Activated naive CD8-positive, alpha-beta T cell treated with anti-CD3 and anti-CD28 coated beads, Interleukin-2, amount 50 U/mL, for 24 hours (primary cell): ENCODE measurements around the gene UBE2E2.
A peak's percentile ranks its signal among the peaks of the same experiment; 100 is the strongest.

Experiments used
- ATAC-seq: fragments of 150-1000 bp; cut with Tn5 transposase; one replicate; pipeline ENCODE4 v1.10.0; 2021
- DNase-seq: peaks from one replicate; pipeline ENCODE4 v3.0.0; 2021
- H3K27ac Mint-ChIP-seq: one replicate; pipeline ENCODE4 v1.8.0; 2021; ENCODE audit warnings: mild to moderate bottlenecking, mixed read lengths
- H3K27me3 Mint-ChIP-seq: one replicate; pipeline ENCODE4 v1.8.0; 2021; ENCODE audit warnings: mixed read lengths
- H3K36me3 Mint-ChIP-seq: one replicate; pipeline ENCODE4 v1.8.0; 2021; ENCODE audit warnings: low read depth, mixed read lengths
- H3K4me1 Mint-ChIP-seq: one replicate; pipeline ENCODE4 v1.8.0; 2021; ENCODE audit warnings: mixed read lengths
- H3K4me3 Mint-ChIP-seq: one replicate; pipeline ENCODE4 v1.8.0; 2021; ENCODE audit warnings: mild to moderate bottlenecking, moderate library complexity, mixed read lengths
- H3K9me3 Mint-ChIP-seq: one replicate; pipeline ENCODE4 v1.8.0; 2021; ENCODE audit warnings: mixed read lengths

Gene UBE2E2

GRCh38 chr3:23202921-23203707 lies at the start of gene UBE2E2:
Gene UBE2E2, plus strand, starts transcription at chr3:23203327.
- ATAC-seq, result peak; percentile 65
- H3K27ac Mint-ChIP-seq, result peak within 1 kb of the TSS; percentile 80
- peak; percentile 69 for DNase-seq
- no peaks in the 10 kb centered on the region for H3K9me3 Mint-ChIP-seq
- H3K27me3 Mint-ChIP-seq, result peaks cover 8% of the 10 kb centered on the region
- H3K36me3 Mint-ChIP-seq, result no peaks in the 10 kb centered on the region
- peak within 1 kb of the TSS; percentile 87 for H3K4me3 Mint-ChIP-seq
- peaks cover 27% of the 10 kb centered on the region for H3K4me1 Mint-ChIP-seq

GRCh38 chr3:23153436-23153835 lies 49.7 kb upstream of the UBE2E2 start:
- Mint-ChIP-seq H3K27ac (no peak overlapping the region), H3K9me3 (no peaks in the 10 kb centered on the region), H3K4me3 (no peak overlapping the region)

GRCh38 chr3:23157331-23157730 lies 45.8 kb upstream of the UBE2E2 start:
- no peak overlapping the region for H3K4me3 Mint-ChIP-seq
- no peaks in the 10 kb centered on the region for H3K36me3 Mint-ChIP-seq
- no peak for ATAC-seq
- DNase-seq, result no peak
- peaks cover 16% of the 10 kb centered on the region for H3K4me1 Mint-ChIP-seq
- H3K9me3 Mint-ChIP-seq, result no peaks in the 10 kb centered on the region
- no peak overlapping the region for H3K27ac Mint-ChIP-seq
- peaks cover 3% of the 10 kb centered on the region for H3K27me3 Mint-ChIP-seq

More at GRCh38 chr3:23153436-23153835, 49.7 kb upstream of the UBE2E2 start:
- ATAC-seq (no peak), DNase-seq (no peak)
- no peaks in the 10 kb centered on the region for H3K4me1 Mint-ChIP-seq
- H3K27me3 Mint-ChIP-seq, result peaks cover 6% of the 10 kb centered on the region
- no peaks in the 10 kb centered on the region for H3K36me3 Mint-ChIP-seq

DNA sequence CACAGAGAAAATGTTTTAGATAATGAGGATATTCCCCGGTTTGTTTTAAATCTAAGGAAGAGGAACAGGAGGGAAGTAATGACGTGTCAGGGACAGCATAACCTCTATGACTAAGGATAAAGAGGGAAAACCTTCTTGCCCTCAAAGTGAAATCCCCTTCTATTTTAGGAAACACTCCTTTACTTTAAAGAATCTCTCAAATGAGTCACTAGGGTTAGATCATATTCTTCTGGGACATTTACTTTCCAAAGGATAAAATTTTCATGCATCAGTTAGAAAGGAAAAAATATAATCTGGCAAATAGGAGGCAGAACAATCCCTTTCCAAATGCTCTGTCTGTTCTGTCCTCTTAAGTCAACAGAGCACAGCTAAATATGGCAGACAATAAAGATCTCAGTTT lies 43.2 kb upstream of the UBE2E2 start:
- Mint-ChIP-seq H3K27ac (no peak overlapping the region), H3K9me3 (no peaks in the 10 kb centered on the region), H3K4me1 (peaks cover 20% of the 10 kb centered on the region), H3K36me3 (no peaks in the 10 kb centered on the region), H3K4me3 (no peak overlapping the region), H3K27me3 (peaks cover 7% of the 10 kb centered on the region)
- no peak for DNase-seq
- ATAC-seq, result no peak

GRCh38 chr3:23161308-23161707 lies 41.8 kb upstream of the UBE2E2 start:
- Mint-ChIP-seq H3K36me3 (no peaks in the 10 kb centered on the region), H3K4me3 (no peak overlapping the region), H3K9me3 (no peaks in the 10 kb centered on the region), H3K4me1 (peaks cover 20% of the 10 kb centered on the region), H3K27me3 (peaks cover 4% of the 10 kb centered on the region), H3K27ac (no peak overlapping the region)
- no peak for ATAC-seq
- DNase-seq, result no peak

- DNase-seq (no peak), ATAC-seq (peak; percentile 21)
- no peak overlapping the region for H3K4me3 Mint-ChIP-seq
- H3K36me3 Mint-ChIP-seq, result no peaks in the 10 kb centered on the region
- H3K27me3 Mint-ChIP-seq, result peaks cover 4% of the 10 kb centered on the region
- peaks cover 20% of the 10 kb centered on the region for H3K4me1 Mint-ChIP-seq
- H3K9me3 Mint-ChIP-seq, result no peaks in the 10 kb centered on the region
- H3K27ac Mint-ChIP-seq, result peak overlapping the region; percentile 74
Measured at GRCh38 chr3:23161896-23162570, 41.1 kb upstream of the UBE2E2 start.

- Mint-ChIP-seq H3K27ac (no peak overlapping the region), H3K27me3 (peaks cover 4% of the 10 kb centered on the region), H3K36me3 (no peaks in the 10 kb centered on the region), H3K9me3 (no peaks in the 10 kb centered on the region), H3K4me3 (no peak overlapping the region), H3K4me1 (peaks cover 20% of the 10 kb centered on the region)
- no peak for DNase-seq
- ATAC-seq, result no peak
Measured at GRCh38 chr3:23162934-23163333, 40.2 kb upstream of the UBE2E2 start.

DNA sequence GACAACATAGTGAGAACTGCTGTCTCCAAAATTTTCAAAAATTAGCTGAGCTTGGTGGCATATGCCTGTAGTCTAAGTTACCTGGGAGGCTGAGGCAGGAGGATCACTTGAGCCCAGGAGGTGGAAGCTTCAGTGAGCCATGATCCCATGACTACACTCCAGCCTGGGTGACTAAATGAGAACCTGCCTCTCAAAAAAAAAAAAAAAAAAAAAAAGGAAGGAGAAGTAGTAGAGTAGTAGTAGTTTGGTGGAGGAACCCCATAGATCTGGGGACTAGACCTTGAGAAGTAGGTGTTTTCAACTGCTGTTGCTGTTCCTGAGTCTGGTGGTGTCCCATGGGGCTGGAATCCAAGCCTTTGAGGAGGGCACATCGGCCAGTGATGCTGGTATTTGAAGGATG lies 38.4 kb upstream of the UBE2E2 start:
- DNase-seq (no peak), ATAC-seq (no peak)
- H3K27me3 Mint-ChIP-seq, result peaks cover 7% of the 10 kb centered on the region
- peaks cover 5% of the 10 kb centered on the region for H3K9me3 Mint-ChIP-seq
- H3K36me3 Mint-ChIP-seq, result peaks cover under 1% of the 10 kb centered on the region
- no peak overlapping the region for H3K4me3 Mint-ChIP-seq
- H3K27ac Mint-ChIP-seq, result no peak overlapping the region
- H3K4me1 Mint-ChIP-seq, result peaks cover 19% of the 10 kb centered on the region

DNA sequence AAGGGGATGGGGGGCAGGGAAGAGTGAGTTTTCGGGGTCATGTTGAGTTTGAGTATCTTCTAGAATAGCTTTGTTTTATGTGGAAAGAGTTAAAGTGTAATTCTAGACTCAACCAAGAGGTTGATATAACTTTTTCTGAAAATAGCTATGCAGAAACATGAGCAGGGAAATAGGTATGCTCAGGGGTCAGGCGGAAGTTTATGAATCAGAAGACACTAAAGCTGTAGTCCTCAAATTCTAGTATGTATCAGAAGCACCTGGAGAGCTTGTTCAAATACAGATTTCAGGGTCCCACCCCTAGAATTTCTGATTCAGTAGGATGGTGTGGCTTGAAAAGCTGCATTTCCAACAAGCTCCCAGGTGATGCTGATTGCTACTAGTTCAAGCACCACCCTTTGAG lies 37.6 kb upstream of the UBE2E2 start:
- peaks cover 11% of the 10 kb centered on the region for H3K9me3 Mint-ChIP-seq
- H3K27me3 Mint-ChIP-seq, result peaks cover 13% of the 10 kb centered on the region
- peaks cover 13% of the 10 kb centered on the region for H3K4me1 Mint-ChIP-seq
- no peak overlapping the region for H3K27ac Mint-ChIP-seq
- no peak overlapping the region for H3K4me3 Mint-ChIP-seq
- peaks cover 2% of the 10 kb centered on the region for H3K36me3 Mint-ChIP-seq
- no peak for DNase-seq
- ATAC-seq, result no peak

- H3K36me3 Mint-ChIP-seq, result peaks cover 2% of the 10 kb centered on the region
- H3K4me3 Mint-ChIP-seq, result no peak overlapping the region
- peaks cover 11% of the 10 kb centered on the region for H3K4me1 Mint-ChIP-seq
- H3K9me3 Mint-ChIP-seq, result peaks cover 16% of the 10 kb centered on the region
- DNase-seq (no peak), ATAC-seq (no peak)
- H3K27ac Mint-ChIP-seq, result no peak overlapping the region
- H3K27me3 Mint-ChIP-seq, result peaks cover 13% of the 10 kb centered on the region
Measured at GRCh38 chr3:23166276-23166675, 36.9 kb upstream of the UBE2E2 start.

- no peak for ATAC-seq
- H3K9me3 Mint-ChIP-seq, result peaks cover 16% of the 10 kb centered on the region
- peaks cover 13% of the 10 kb centered on the region for H3K27me3 Mint-ChIP-seq
Measured at GRCh38 chr3:23166845-23167244, 36.3 kb upstream of the UBE2E2 start.

DNA sequence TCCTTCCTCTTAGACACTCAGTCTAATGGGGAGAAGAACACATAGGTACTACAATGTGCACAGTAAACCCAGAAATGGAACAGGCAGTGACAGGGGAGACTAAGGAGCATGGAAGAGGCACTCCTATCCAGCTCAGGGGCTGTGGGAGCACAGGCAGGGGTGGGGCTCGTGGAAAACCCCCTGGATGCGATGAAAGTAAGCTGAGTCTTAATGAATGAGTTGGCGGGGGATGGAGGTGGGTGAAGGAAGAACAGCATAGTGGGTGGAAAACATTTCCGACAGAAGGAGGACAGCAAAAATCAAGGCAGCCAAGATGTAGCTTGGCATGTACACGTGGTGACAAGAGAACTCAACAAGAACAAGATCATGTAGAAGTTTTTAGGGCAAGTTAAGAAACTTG lies 33.6 kb upstream of the UBE2E2 start:
- Mint-ChIP-seq H3K27me3 (peaks cover 9% of the 10 kb centered on the region), H3K4me1 (no peaks in the 10 kb centered on the region), H3K27ac (no peak overlapping the region), H3K4me3 (no peak overlapping the region), H3K36me3 (peaks cover 2% of the 10 kb centered on the region), H3K9me3 (peaks cover 16% of the 10 kb centered on the region)
- ATAC-seq (no peak), DNase-seq (no peak)

More at GRCh38 chr3:23166845-23167244, 36.3 kb upstream of the UBE2E2 start:
- Mint-ChIP-seq H3K36me3 (peaks cover 2% of the 10 kb centered on the region), H3K4me3 (no peak overlapping the region), H3K4me1 (peaks cover 9% of the 10 kb centered on the region), H3K27ac (no peak overlapping the region)
- DNase-seq, result no peak

DNA sequence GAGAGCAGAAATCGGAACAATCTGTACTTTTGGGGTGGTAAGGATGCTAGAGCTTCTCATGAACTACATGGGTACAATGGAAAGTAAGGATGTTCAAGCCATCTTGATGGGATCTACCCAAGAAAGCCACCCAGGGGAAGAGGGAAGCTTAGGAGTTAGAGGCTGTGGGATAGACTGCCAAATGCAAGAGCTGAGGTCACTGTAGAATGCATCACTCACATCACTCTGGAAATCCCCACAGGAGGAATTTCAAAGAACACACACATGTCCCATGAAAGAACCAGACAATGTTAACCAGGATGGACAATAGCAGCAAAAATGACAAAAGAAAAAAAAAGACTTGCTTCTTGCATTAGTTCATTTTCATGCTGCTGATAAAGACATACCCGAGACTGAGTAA lies 32.8 kb upstream of the UBE2E2 start:
- H3K27ac Mint-ChIP-seq, result no peak overlapping the region
- H3K27me3 Mint-ChIP-seq, result peaks cover 11% of the 10 kb centered on the region
- no peaks in the 10 kb centered on the region for H3K4me1 Mint-ChIP-seq
- ATAC-seq (no peak), DNase-seq (no peak)
- H3K9me3 Mint-ChIP-seq, result peaks cover 16% of the 10 kb centered on the region
- no peak overlapping the region for H3K4me3 Mint-ChIP-seq
- H3K36me3 Mint-ChIP-seq, result peaks cover 2% of the 10 kb centered on the region

DNA sequence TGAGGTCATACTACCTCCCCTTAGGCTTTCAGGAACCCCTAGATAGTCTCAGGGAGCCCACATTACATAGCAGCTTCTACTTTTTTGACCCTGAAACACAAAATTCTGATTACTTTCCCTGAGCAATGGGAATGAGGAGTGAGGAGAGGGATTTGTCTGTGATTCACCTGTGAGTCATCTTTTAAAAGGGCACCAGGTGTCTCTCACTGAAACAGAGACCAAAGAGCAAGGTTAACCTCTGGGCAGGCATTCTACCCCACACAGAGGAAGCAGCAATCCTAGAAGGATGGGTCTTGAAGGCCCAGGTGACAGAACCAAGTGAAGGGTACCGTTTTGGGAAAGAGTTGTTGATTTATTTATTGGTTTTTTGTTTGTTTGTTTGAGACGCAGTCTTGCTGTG lies 31.1 kb upstream of the UBE2E2 start:
- DNase-seq (no peak), ATAC-seq (no peak)
- H3K27me3 Mint-ChIP-seq, result peaks cover 11% of the 10 kb centered on the region
- peaks cover 16% of the 10 kb centered on the region for H3K9me3 Mint-ChIP-seq
- no peaks in the 10 kb centered on the region for H3K4me1 Mint-ChIP-seq
- H3K4me3 Mint-ChIP-seq, result no peak overlapping the region
- H3K36me3 Mint-ChIP-seq, result peaks cover 2% of the 10 kb centered on the region
- H3K27ac Mint-ChIP-seq, result no peak overlapping the region

DNA sequence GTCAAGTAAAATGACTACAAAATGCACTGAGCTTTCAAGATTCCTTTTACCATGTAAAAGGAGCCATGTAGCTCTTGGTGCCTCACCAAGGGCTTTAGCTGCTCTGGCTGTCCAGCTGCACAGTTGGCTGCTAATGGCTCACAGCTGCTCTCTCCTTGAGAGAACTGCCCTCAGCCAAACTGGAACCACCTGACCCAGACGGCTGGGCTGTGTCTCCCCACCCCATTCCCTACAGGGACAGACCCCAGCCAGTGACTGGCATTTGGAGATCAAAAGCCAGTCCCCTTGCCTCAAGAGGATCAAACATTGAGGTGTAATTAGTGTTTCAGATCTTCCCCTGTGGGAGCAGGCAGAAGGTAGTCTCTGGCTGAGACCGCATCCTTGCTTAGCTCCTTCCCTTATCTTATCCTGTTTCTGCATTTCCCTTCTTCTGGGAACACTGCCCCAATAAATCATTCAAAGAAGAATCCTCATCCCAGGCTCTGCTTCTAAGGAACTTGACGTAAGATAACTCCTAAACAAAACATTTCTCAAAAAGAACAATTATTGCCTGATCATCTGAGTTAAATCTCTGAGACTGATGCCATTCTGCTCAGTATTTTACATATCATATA lies 28.6 kb upstream of the UBE2E2 start:
- Mint-ChIP-seq H3K4me1 (no peaks in the 10 kb centered on the region), H3K27ac (no peak overlapping the region), H3K36me3 (peaks cover 2% of the 10 kb centered on the region), H3K4me3 (no peak overlapping the region), H3K27me3 (peaks cover 11% of the 10 kb centered on the region), H3K9me3 (peaks cover 17% of the 10 kb centered on the region)
- ATAC-seq (no peak), DNase-seq (no peak)
